ENCODE results near the gene TSSK6.

TSSK6 gene

GRCh38 chr19:19495614-19496603 lies 19.4 kb downstream of the TSSK6 start:
- no peak overlapping the region for H3K4me3 ChIP-seq (ENCODE audit: low read depth, low read length)
- in situ Hi-C loops (cut with HindIII; ENCODE audit: low sequenced_read_pairs), result no loop called here
- TF ChIP-seq CTCF (IDR thresholded peaks at IDR 0.05; ENCODE audit: low read depth, low read length, missing control alignments), result no peak
- DNase-seq (ENCODE audit: low read depth), result no peak

- no peak for DNase-seq (ENCODE audit: low read depth)
- peak; percentile 2 for TF ChIP-seq CTCF (IDR thresholded peaks at IDR 0.05; ENCODE audit: low read depth, low read length, missing control alignments)
- in situ Hi-C loops (cut with HindIII; ENCODE audit: low sequenced_read_pairs), result no loop called here
- H3K4me3 ChIP-seq (ENCODE audit: low read depth, low read length), result no peak overlapping the region
Observed at GRCh38 chr19:19493841-19494546, 21.4 kb downstream of the TSSK6 start.

- no peak overlapping the region for H3K4me3 ChIP-seq (ENCODE audit: low read depth, low read length)
- in situ Hi-C loops (cut with HindIII; ENCODE audit: low sequenced_read_pairs), result no loop called here
- no peak for TF ChIP-seq CTCF (IDR thresholded peaks at IDR 0.05; ENCODE audit: low read depth, low read length, missing control alignments)
- DNase-seq (ENCODE audit: low read depth), result no peak
Observed at GRCh38 chr19:19492026-19492610, 23.2 kb downstream of the TSSK6 start.

GRCh38 chr19:19491321-19492025 lies 23.9 kb downstream of the TSSK6 start:
- TF ChIP-seq CTCF (IDR thresholded peaks at IDR 0.05; ENCODE audit: low read depth, low read length, missing control alignments), result no peak
- in situ Hi-C loops (cut with HindIII; ENCODE audit: low sequenced_read_pairs), result no loop called here
- no peak overlapping the region for H3K4me3 ChIP-seq (ENCODE audit: low read depth, low read length)
- no peak for DNase-seq (ENCODE audit: low read depth)

GRCh38 chr19:19490214-19490968 lies 25.0 kb downstream of the TSSK6 start:
- DNase-seq (ENCODE audit: low read depth), result peak; percentile 70
- TF ChIP-seq CTCF (IDR thresholded peaks at IDR 0.05; ENCODE audit: low read depth, low read length, missing control alignments), result peak; percentile 79
- in situ Hi-C loops (cut with HindIII; ENCODE audit: low sequenced_read_pairs), result no loop called here
- no peak overlapping the region for H3K4me3 ChIP-seq (ENCODE audit: low read depth, low read length)

Data from astrocyte of the cerebellum (primary cell).